Endodermal cell (in vitro differentiated cells): ENCODE results near the gene SLU7. TPM values are rescaled to one million over a fixed set of nuclear protein-coding genes. Genes with fewer than 3 reads are reported as not detected.

Experiments used
- DNase-seq: peaks from one replicate; pipeline ENCODE4 v3.0.0-alpha.2; 2017
- H3K27ac ChIP-seq: 2 replicates; pipeline ENCODE4 v1.5.1; 2013; ENCODE audit warnings: mild to moderate bottlenecking, low read depth, low read length, moderate library complexity
- H3K27me3 ChIP-seq: 2 replicates; pipeline ENCODE4 v1.6.1; 2013; ENCODE audit warnings: mild to moderate bottlenecking, low read length, moderate library complexity; ENCODE audit not compliant: insufficient read depth, control insufficient read depth, poor library complexity, severe bottlenecking
- H3K36me3 ChIP-seq: 2 replicates; pipeline ENCODE4 v1.7.0; 2013; ENCODE audit warnings: mild to moderate bottlenecking, low read length, moderate library complexity; ENCODE audit not compliant: control insufficient read depth, insufficient read depth
- H3K4me1 ChIP-seq: one replicate; pipeline ENCODE4 v1.7.0; 2013; ENCODE audit warnings: low read length; ENCODE audit not compliant: control insufficient read depth, insufficient read depth
- H3K4me3 ChIP-seq: 2 replicates; pipeline ENCODE4 v1.5.1; 2013; ENCODE audit warnings: mild to moderate bottlenecking, low read length, moderate library complexity
- H3K9ac ChIP-seq: 2 replicates; pipeline ENCODE4 v1.6.1; 2013; ENCODE audit warnings: mild to moderate bottlenecking, low read length, moderate library complexity; ENCODE audit not compliant: poor library complexity, severe bottlenecking; ENCODE audit errors: extremely low read depth
- H3K9me3 ChIP-seq: 2 replicates; pipeline ENCODE4 v1.6.1; 2013; ENCODE audit warnings: mild to moderate bottlenecking, low read length, moderate library complexity; ENCODE audit not compliant: control insufficient read depth
- H3K27ac Mint-ChIP-seq: 2 replicates; pipeline ENCODE4 v1.8.0; 2020; ENCODE audit warnings: mixed read lengths
- H3K27me3 Mint-ChIP-seq: 2 replicates; pipeline ENCODE4 v1.8.0; 2021; ENCODE audit warnings: mild to moderate bottlenecking, mixed read lengths; ENCODE audit not compliant: insufficient read depth
- H3K36me3 Mint-ChIP-seq: 2 replicates; pipeline ENCODE4 v1.8.0; 2020; ENCODE audit warnings: low read depth, mixed read lengths
- H3K4me1 Mint-ChIP-seq: 2 replicates; pipeline ENCODE4 v1.8.0; 2020; ENCODE audit warnings: mixed read lengths
- H3K4me3 Mint-ChIP-seq: 2 replicates; pipeline ENCODE4 v1.8.0; 2020; ENCODE audit warnings: mild to moderate bottlenecking, moderate library complexity, mixed read lengths
- H3K9me3 Mint-ChIP-seq: 2 replicates; pipeline ENCODE4 v1.8.0; 2020; ENCODE audit warnings: mild to moderate bottlenecking, mixed read lengths
- CTCF ChIP-seq: fragments of 200-600 bp; sonication (generic); conservative IDR thresholded peaks from 2 replicates; pipeline ENCODE4 v1.5.0; 2021; ENCODE audit warnings: antibody characterized with exemption, mild to moderate bottlenecking
- WGBS, 2 experiments: methylation state at CpG; one replicate each; pipeline versions ENCODE4 v1.1.5 to v1.1.7; 2013; ENCODE audit warnings: missing lambda C conversion rate in 2 of 2, mixed read lengths in 1 of 2; ENCODE audit not compliant: insufficient coverage in 1 of 2, insufficient read length in 1 of 2; 5-methylcytosine and 5-hydroxymethylcytosine counted together
- long read RNA-seq, 4 experiments: library from polyadenylated mRNA in 2 of 4; library from RNA in 1 of 4; library from capped mRNA in 1 of 4; stranded (forward) in 3 of 4; unstranded in 1 of 4; transcript quantifications; one replicate each; pipeline ENCODE4 v2.0.0, GENCODE V29; 2020 to 2021; ENCODE audit warnings: inconsistent platforms in 1 of 4
- polyA plus RNA-seq, 2 experiments: library from polyadenylated mRNA; stranded (reverse); fragments of 50-300 nt; gene quantifications; one replicate each; pipeline ENCODE4 v1.2.3, GENCODE V29; 2013
- total RNA-seq, 2 donors: library from RNA; stranded (reverse); fragmentation: NEBNext Ultra II Directional in 1 of 2; extraction: Animal tissue kit (Norgen Biotek cat#: 25700) in 1 of 2; gene quantifications; 2 replicates in 1 of 2; 3 replicates in 1 of 2; pipeline ENCODE4 v1.2.1, GENCODE V29; 2021

SLU7 gene
- total RNA-seq, result 10 to 100 TPM; 36.8 to 47.5 TPM
- 36.7 TPM for polyA plus RNA-seq (2013, experiment 1 of 2)
- 41.6 TPM for polyA plus RNA-seq (2013, experiment 2 of 2)
- long read RNA-seq, experiment 1, transcript SLU7-201 (16 exons, 3,793 nt), result major isoform, 5 of 18 reads
- long read RNA-seq, experiment 1, partial matches to known transcripts, result 6 of 18 reads
- long read RNA-seq, experiment 1, other reads (novel, unspliced or antisense), result 6 of 18 reads
- long read RNA-seq, experiment 2, transcript SLU7-201 (16 exons, 3,793 nt), result major isoform, 95 of 120 reads
- long read RNA-seq, experiment 2, partial matches to known transcripts, result 7 of 120 reads
- long read RNA-seq, experiment 2, other reads (novel, unspliced or antisense), result 18 of 120 reads
- long read RNA-seq, experiment 3, transcript SLU7-201 (16 exons, 3,793 nt), result major isoform, 10 of 110 reads
- long read RNA-seq, experiment 3, partial matches to known transcripts, result 86 of 110 reads
- long read RNA-seq, experiment 3, other reads (novel, unspliced or antisense), result 14 of 110 reads
- long read RNA-seq, experiment 4, transcript SLU7-201 (16 exons, 3,793 nt), result major isoform, 43 of 118 reads
- long read RNA-seq, experiment 4, partial matches to known transcripts, result 70 of 118 reads
- long read RNA-seq, experiment 4, other reads (novel, unspliced or antisense), result 5 of 118 reads

- Histone ChIP-seq H3K27ac (peak within 1 kb of the TSS; percentile 76), H3K4me1 (peaks cover 12% of the 10 kb centered on the region), H3K9me3 (no peaks in the 10 kb centered on the region), H3K27me3 (no peaks in the 10 kb centered on the region), H3K4me3 (peak within 1 kb of the TSS; percentile 91), H3K36me3 (peaks cover 14% of the 10 kb centered on the region), H3K9ac (peak within 1 kb of the TSS; percentile 94)
- peak; percentile 97 for DNase-seq
- TF ChIP-seq CTCF, result no peak
- Mint-ChIP-seq H3K27ac (peak within 1 kb of the TSS; percentile 98), H3K4me1 (peaks cover 41% of the 10 kb centered on the region), H3K4me3 (peak within 1 kb of the TSS; percentile 95), H3K9me3 (no peaks in the 10 kb centered on the region), H3K27me3 (no peaks in the 10 kb centered on the region), H3K36me3 (peaks cover 5% of the 10 kb centered on the region)
- whole genome bisulfite sequencing, 2 experiments, result 0 to 1% methylated on average over 25 to 48 of the region's 48 CpGs
Observed at GRCh38 chr5:160418561-160419457, at the start of gene SLU7. Gene SLU7 (minus strand): TSS chr5:160419081. CDS start chr5:160415294, 3,787 bp downstream.

- H3K36me3 Mint-ChIP-seq, result no peaks in the 10 kb centered on the region
- H3K9me3 Mint-ChIP-seq, result no peaks in the 10 kb centered on the region
- H3K4me3 Mint-ChIP-seq, result no peak overlapping the region
- 88 to 92% methylated on average over 3 of the region's 3 CpGs for WGBS, 2 experiments
- Histone ChIP-seq H3K4me3 (no peak overlapping the region), H3K27me3 (no peaks in the 10 kb centered on the region), H3K27ac (no peak overlapping the region), H3K36me3 (no peaks in the 10 kb centered on the region), H3K4me1 (no peaks in the 10 kb centered on the region), H3K9me3 (no peaks in the 10 kb centered on the region), H3K9ac (no peak overlapping the region)
- peaks cover 12% of the 10 kb centered on the region for H3K4me1 Mint-ChIP-seq
- peaks cover 11% of the 10 kb centered on the region for H3K27me3 Mint-ChIP-seq
- no peak for DNase-seq
- no peak for TF ChIP-seq CTCF
- H3K27ac Mint-ChIP-seq, result no peak overlapping the region
Observed at GRCh38 chr5:160468363-160468975, 49.6 kb upstream of the SLU7 start.
